Breast epithelium (tissue), 3 donors: Measurements from ENCODE around the gene CHDH.

ENCODE experiments used
- CTCF ChIP-seq, 3 donors: fragments of 450-650 bp; IDR thresholded peaks; one replicate each; pipeline ENCODE4 v1.5.1; 2016 to 2017; ENCODE audit warnings: antibody characterized with exemption in 3 of 3, mild to moderate bottlenecking in 3 of 3, moderate library complexity in 3 of 3
- POLR2A ChIP-seq: fragments of 450-650 bp; IDR thresholded peaks from one replicate; pipeline ENCODE4 v1.6.1; 2016; ENCODE audit warnings: antibody characterized with exemption, mild to moderate bottlenecking, moderate library complexity
- POLR2AphosphoS5 ChIP-seq, 3 donors: sonication (generic); formaldehyde crosslinking; IDR thresholded peaks; one replicate each; pipeline ENCODE4 v1.6.1; 2017; ENCODE audit warnings: antibody characterized with exemption in 3 of 3

DNA sequence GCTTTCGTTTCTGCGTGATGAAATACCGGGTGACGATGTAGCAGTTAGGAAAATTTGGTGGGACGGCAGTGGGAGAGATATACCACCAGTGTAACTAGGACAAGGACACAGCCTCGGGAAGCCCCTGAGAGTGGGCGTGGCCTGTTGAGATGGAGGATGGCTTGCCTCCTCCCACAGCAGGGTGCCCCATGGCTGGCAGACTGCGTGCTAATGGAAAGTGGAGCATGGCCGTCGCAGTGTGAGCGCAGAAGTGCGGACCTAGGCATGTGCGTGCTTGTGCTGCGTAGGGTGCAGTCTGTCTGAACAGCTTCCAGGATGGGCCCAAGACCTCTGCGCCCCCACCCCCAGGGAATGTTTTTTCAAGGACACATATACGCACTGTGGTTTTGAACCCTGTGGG lies 56.8 kb downstream of the CHDH start:
- TF ChIP-seq POLR2AphosphoS5 (IDR thresholded peaks at IDR 0.05): no peak
- TF ChIP-seq POLR2A: no peak
- no peak for TF ChIP-seq CTCF (IDR thresholded peaks at IDR 0.05)
